H1 (cell line): Measurements from ENCODE around the gene CDC40. TPM values are rescaled to one million over a fixed set of nuclear protein-coding genes. Genes with fewer than 3 reads are reported as not detected.

ENCODE experiments used
- CBX8 ChIP-seq: fragments of 300-800, 300-1000 bp; sonication (generic); IDR thresholded peaks from 2 replicates; pipeline ENCODE4 v1.7.1; 2016; ENCODE audit warnings: low read depth, low read length, borderline replicate concordance
- EZH2 ChIP-seq: fragments of 200-600 bp; sonication (generic); IDR thresholded peaks from 2 replicates; pipeline ENCODE4 v1.7.1; 2012; ENCODE audit warnings: low read depth, mild to moderate bottlenecking, moderate library complexity, low read length, inconsistent platforms; ENCODE audit not compliant: severe bottlenecking
- JUN ChIP-seq: IDR thresholded peaks from 2 replicates; pipeline ENCODE4 v1.6.1; 2011; ENCODE audit warnings: low read depth, mild to moderate bottlenecking, improper control_type of control experiment, low read length
- KDM1A ChIP-seq: fragments of 200-600, 300-600 bp; sonication (generic); IDR thresholded peaks from 2 replicates; pipeline ENCODE4 v1.7.1; 2016; ENCODE audit warnings: mild to moderate bottlenecking, low read length, borderline replicate concordance
- POU5F1 ChIP-seq: IDR thresholded peaks from 2 replicates; pipeline ENCODE4 v1.6.1; 2011; ENCODE audit warnings: low read depth, mild to moderate bottlenecking, low read length, moderate library complexity
- SIN3A ChIP-seq, 2 experiments: IDR thresholded peaks in 1 of 2; conservative IDR thresholded peaks in 1 of 2; 2 replicates each; pipeline ENCODE4 v1.6.1; 2011 to 2012; ENCODE audit warnings: low read length in 2 of 2, improper control_type of control experiment in 1 of 2, low read depth in 1 of 2, mild to moderate bottlenecking in 1 of 2
- TAF1 ChIP-seq: IDR thresholded peaks from 2 replicates; pipeline ENCODE4 v1.6.1; 2011; ENCODE audit warnings: mild to moderate bottlenecking, low read depth, low read length
- YY1 ChIP-seq: IDR thresholded peaks from 2 replicates; pipeline ENCODE4 v1.6.1; 2011; ENCODE audit warnings: low read depth, mild to moderate bottlenecking, low read length
- polyA plus RNA-seq, 7 experiments: library from polyadenylated mRNA; depleted of rRNA in 3 of 7; stranded (reverse) in 5 of 7; unstranded in 2 of 7; fragments of >200 nt in 5 of 7; fragments of 200-250 nt in 2 of 7; gene quantifications; 1 replicate in 5 of 7; 2 replicates in 1 of 7; 4 replicates in 1 of 7; pipeline versions ENCODE4 v1.2.1 to v1.2.3, GENCODE V29; 2011 to 2013; ENCODE audit warnings: missing spikeins in 2 of 7, mixed read lengths in 2 of 7
- total RNA-seq: library from RNA; stranded (reverse); fragmentation: NEBNext Ultra II Directional; extraction: Animal tissue kit (Norgen Biotek cat#: 25700); gene quantifications from 2 replicates; pipeline ENCODE4 v1.2.1, GENCODE V29; 2021
- TF ChIP-seq, protein P1 (sequence below): fragments of 300-600 bp; sonication (generic); IDR thresholded peaks from 2 replicates; pipeline ENCODE4 v1.7.1; 2012; ENCODE audit warnings: low read length, moderate library complexity, mild to moderate bottlenecking, inconsistent platforms; ENCODE audit not compliant: insufficient replicate concordance

CDC40 gene
- total and polyA plus RNA-seq, 2 of the 8 experiments (the other 6 are each of a cell fraction or from before 2014, with no cell fraction given) = 7.3 to 27.2 TPM

DNA sequence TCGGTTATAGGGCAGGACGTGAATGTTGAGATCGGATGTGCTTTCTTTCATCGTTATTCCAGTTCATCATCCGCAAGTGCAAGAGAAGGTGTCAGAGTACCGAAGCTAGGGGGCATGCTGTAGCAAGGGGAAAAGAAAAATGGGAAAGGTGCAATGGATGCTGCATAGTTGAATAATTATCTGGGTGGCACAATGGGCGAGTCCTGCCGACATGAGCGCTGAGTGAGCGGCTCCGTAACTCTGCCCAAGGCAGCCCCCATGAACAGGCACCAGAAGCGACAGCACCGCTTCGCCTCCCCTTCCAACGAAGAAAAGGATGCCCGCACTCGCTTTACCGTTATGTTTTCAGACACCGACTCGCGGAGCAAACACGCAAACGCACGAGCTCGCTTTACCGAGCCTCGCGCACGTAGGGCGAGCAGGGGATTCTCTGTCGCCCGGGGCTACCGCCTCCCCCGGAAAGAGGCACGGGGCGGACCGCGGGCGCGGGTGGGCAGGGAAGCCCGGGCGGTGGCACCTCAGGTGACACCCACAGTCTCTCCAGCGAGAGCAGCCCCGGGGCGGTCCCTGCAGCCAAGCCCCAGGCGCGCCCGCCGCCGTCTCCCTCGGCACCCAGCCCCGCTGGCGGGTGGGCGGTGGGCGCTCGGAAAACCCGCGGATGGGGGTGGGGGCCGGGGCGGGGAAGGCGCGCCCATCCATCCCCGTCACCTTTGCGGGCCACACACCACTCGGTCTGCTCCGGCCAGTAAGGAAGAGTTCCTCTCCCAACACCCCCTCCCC is 1.4 kb upstream of the CDC40 start (continued):
- TF ChIP-seq CBX8 (no peak), SIN3A (conservative IDR thresholded peaks at IDR 0.05 in 1 of 2, IDR thresholded peaks at IDR 0.05 in 1 of 2; ENCODE audit: low read depth in 1 of 2, low read length in 2 of 2) (peak; percentile 33 to 70; a peak in 1 of 4 replicates), POU5F1 (no peak), JUN (no peak), EZH2 (no peak), YY1 (peak; percentile 75), KDM1A (peak; percentile 83), TAF1 (0 out of 2 replicates have a peak, but pooled peaks have one; percentile 27)
- TF ChIP-seq, protein P1, sequence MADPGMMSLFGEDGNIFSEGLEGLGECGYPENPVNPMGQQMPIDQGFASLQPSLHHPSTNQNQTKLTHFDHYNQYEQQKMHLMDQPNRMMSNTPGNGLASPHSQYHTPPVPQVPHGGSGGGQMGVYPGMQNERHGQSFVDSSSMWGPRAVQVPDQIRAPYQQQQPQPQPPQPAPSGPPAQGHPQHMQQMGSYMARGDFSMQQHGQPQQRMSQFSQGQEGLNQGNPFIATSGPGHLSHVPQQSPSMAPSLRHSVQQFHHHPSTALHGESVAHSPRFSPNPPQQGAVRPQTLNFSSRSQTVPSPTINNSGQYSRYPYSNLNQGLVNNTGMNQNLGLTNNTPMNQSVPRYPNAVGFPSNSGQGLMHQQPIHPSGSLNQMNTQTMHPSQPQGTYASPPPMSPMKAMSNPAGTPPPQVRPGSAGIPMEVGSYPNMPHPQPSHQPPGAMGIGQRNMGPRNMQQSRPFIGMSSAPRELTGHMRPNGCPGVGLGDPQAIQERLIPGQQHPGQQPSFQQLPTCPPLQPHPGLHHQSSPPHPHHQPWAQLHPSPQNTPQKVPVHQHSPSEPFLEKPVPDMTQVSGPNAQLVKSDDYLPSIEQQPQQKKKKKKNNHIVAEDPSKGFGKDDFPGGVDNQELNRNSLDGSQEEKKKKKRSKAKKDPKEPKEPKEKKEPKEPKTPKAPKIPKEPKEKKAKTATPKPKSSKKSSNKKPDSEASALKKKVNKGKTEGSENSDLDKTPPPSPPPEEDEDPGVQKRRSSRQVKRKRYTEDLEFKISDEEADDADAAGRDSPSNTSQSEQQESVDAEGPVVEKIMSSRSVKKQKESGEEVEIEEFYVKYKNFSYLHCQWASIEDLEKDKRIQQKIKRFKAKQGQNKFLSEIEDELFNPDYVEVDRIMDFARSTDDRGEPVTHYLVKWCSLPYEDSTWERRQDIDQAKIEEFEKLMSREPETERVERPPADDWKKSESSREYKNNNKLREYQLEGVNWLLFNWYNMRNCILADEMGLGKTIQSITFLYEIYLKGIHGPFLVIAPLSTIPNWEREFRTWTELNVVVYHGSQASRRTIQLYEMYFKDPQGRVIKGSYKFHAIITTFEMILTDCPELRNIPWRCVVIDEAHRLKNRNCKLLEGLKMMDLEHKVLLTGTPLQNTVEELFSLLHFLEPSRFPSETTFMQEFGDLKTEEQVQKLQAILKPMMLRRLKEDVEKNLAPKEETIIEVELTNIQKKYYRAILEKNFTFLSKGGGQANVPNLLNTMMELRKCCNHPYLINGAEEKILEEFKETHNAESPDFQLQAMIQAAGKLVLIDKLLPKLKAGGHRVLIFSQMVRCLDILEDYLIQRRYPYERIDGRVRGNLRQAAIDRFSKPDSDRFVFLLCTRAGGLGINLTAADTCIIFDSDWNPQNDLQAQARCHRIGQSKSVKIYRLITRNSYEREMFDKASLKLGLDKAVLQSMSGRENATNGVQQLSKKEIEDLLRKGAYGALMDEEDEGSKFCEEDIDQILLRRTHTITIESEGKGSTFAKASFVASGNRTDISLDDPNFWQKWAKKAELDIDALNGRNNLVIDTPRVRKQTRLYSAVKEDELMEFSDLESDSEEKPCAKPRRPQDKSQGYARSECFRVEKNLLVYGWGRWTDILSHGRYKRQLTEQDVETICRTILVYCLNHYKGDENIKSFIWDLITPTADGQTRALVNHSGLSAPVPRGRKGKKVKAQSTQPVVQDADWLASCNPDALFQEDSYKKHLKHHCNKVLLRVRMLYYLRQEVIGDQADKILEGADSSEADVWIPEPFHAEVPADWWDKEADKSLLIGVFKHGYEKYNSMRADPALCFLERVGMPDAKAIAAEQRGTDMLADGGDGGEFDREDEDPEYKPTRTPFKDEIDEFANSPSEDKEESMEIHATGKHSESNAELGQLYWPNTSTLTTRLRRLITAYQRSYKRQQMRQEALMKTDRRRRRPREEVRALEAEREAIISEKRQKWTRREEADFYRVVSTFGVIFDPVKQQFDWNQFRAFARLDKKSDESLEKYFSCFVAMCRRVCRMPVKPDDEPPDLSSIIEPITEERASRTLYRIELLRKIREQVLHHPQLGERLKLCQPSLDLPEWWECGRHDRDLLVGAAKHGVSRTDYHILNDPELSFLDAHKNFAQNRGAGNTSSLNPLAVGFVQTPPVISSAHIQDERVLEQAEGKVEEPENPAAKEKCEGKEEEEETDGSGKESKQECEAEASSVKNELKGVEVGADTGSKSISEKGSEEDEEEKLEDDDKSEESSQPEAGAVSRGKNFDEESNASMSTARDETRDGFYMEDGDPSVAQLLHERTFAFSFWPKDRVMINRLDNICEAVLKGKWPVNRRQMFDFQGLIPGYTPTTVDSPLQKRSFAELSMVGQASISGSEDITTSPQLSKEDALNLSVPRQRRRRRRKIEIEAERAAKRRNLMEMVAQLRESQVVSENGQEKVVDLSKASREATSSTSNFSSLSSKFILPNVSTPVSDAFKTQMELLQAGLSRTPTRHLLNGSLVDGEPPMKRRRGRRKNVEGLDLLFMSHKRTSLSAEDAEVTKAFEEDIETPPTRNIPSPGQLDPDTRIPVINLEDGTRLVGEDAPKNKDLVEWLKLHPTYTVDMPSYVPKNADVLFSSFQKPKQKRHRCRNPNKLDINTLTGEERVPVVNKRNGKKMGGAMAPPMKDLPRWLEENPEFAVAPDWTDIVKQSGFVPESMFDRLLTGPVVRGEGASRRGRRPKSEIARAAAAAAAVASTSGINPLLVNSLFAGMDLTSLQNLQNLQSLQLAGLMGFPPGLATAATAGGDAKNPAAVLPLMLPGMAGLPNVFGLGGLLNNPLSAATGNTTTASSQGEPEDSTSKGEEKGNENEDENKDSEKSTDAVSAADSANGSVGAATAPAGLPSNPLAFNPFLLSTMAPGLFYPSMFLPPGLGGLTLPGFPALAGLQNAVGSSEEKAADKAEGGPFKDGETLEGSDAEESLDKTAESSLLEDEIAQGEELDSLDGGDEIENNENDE = no peak
